ENCODE measurements around the gene ARHGAP27. TPM values are rescaled to one million over a fixed set of nuclear protein-coding genes. Genes with fewer than 3 reads are reported as not detected.
A peak's percentile ranks its signal among the peaks of the same experiment; 100 is the strongest.

ARHGAP27 gene
- total and polyA plus RNA-seq, 2 donors (not counting 1 experiment from before 2014, with no cell fraction given) = 0.57 to 3.3 TPM

GRCh38 chr17:45430006-45430737 lies 2.5 kb downstream of the ARHGAP27 start:
- Histone ChIP-seq H3K4me3 (replicated peaks in 1 of 4; ENCODE audit: control extremely low read depth in 1 of 4, insufficient read depth in 1 of 4, low read depth in 3 of 4, low read length in 4 of 4) (peak overlapping the region in 1 of 4 experiments; percentile 37), H3K27me3 (ENCODE audit: control insufficient read depth, insufficient read depth, low read length) (peaks cover 25% of the 10 kb centered on the region), H3K36me3 (ENCODE audit: control insufficient read depth, insufficient read depth, low read length) (no peaks in the 10 kb centered on the region), H3K27ac (ENCODE audit: insufficient read depth, low read length) (no peak overlapping the region), H3K79me2 (ENCODE audit: control insufficient read depth, insufficient read depth, low read length) (no peaks in the 10 kb centered on the region), H3K9ac (ENCODE audit: insufficient read depth, low read length) (no peak overlapping the region), H3K4me1 (ENCODE audit: control insufficient read depth, extremely low read depth, insufficient read depth, low read length) (peaks cover 9% of the 10 kb centered on the region), H2AFZ (ENCODE audit: low read length) (no peak overlapping the region), H3K9me3 (ENCODE audit: control insufficient read depth, insufficient read depth, low read depth, low read length) (no peaks in the 10 kb centered on the region), H4K20me1 (ENCODE audit: control insufficient read depth, extremely low read depth, insufficient read depth, low read length) (no peaks in the 10 kb centered on the region), H3K4me2 (ENCODE audit: extremely low read depth, insufficient read depth, low read length) (peak overlapping the region; percentile 52)
- TF ChIP-seq EZH2 (IDR thresholded peaks at IDR 0.05; ENCODE audit: low read length, missing control alignments) (peak; percentile 99), CTCF (conservative IDR thresholded peaks at IDR 0.05 in 1 of 2, IDR thresholded peaks at IDR 0.05 in 1 of 2; ENCODE audit: low read depth in 1 of 2, low read length in 2 of 2) (no peak)
- no peak for DNase-seq (ENCODE audit: low read depth in 2 of 2)

GRCh38 chr17:45429339-45430005 lies 3.2 kb downstream of the ARHGAP27 start:
- peak overlapping the region; percentile 25 for H3K4me2 ChIP-seq (ENCODE audit: extremely low read depth, insufficient read depth, low read length)
- H3K27me3 ChIP-seq (ENCODE audit: control insufficient read depth, insufficient read depth, low read length) = peaks cover 25% of the 10 kb centered on the region
- no peaks in the 10 kb centered on the region for H3K79me2 ChIP-seq (ENCODE audit: control insufficient read depth, insufficient read depth, low read length)
- H2AFZ ChIP-seq (ENCODE audit: low read length) = no peak overlapping the region
- no peak overlapping the region for H3K9ac ChIP-seq (ENCODE audit: insufficient read depth, low read length)
- no peaks in the 10 kb centered on the region for H3K36me3 ChIP-seq (ENCODE audit: control insufficient read depth, insufficient read depth, low read length)
- H3K27ac ChIP-seq (ENCODE audit: insufficient read depth, low read length) = no peak overlapping the region
- H4K20me1 ChIP-seq (ENCODE audit: control insufficient read depth, extremely low read depth, insufficient read depth, low read length) = no peaks in the 10 kb centered on the region
- peaks cover 9% of the 10 kb centered on the region for H3K4me1 ChIP-seq (ENCODE audit: control insufficient read depth, extremely low read depth, insufficient read depth, low read length)
- no peak overlapping the region for H3K4me3 ChIP-seq (replicated peaks in 1 of 4; ENCODE audit: control extremely low read depth in 1 of 4, insufficient read depth in 1 of 4, low read depth in 3 of 4, low read length in 4 of 4)
- no peaks in the 10 kb centered on the region for H3K9me3 ChIP-seq (ENCODE audit: control insufficient read depth, insufficient read depth, low read depth, low read length)
- no peak for DNase-seq (ENCODE audit: low read depth in 2 of 2)
- TF ChIP-seq EZH2 (IDR thresholded peaks at IDR 0.05; ENCODE audit: low read length, missing control alignments) (peak; percentile 93), CTCF (conservative IDR thresholded peaks at IDR 0.05 in 1 of 2, IDR thresholded peaks at IDR 0.05 in 1 of 2; ENCODE audit: low read depth in 1 of 2, low read length in 2 of 2) (no peak)

DNA sequence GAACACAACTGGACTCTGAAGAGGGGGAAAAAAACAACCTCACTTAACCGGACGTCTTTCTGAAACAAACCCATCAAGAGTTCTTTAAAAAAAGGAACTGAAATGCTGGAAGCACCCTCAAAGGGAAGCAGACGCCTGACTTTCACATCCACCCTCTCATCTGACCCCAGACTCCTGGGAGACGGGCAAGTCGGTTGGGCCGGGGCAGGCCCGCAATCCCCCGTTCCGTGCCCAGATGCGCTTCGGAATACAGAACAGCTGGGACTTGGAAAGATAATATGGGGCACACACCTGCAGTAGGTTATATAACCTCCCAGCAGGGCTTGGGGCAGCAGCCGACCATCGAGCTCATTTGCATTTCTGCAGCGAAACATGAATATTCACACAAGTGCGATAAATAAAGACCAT lies 3.7 kb downstream of the ARHGAP27 start:
- H3K4me1 ChIP-seq (ENCODE audit: control insufficient read depth, extremely low read depth, insufficient read depth, low read length) = peaks cover 9% of the 10 kb centered on the region
- H2AFZ ChIP-seq (ENCODE audit: low read length) = no peak overlapping the region
- H3K4me3 ChIP-seq (replicated peaks in 1 of 4; ENCODE audit: control extremely low read depth in 1 of 4, insufficient read depth in 1 of 4, low read depth in 3 of 4, low read length in 4 of 4) = no peak overlapping the region
- no peak for TF ChIP-seq CTCF (conservative IDR thresholded peaks at IDR 0.05 in 1 of 2, IDR thresholded peaks at IDR 0.05 in 1 of 2; ENCODE audit: low read depth in 1 of 2, low read length in 2 of 2)
- no peak for TF ChIP-seq EZH2 (IDR thresholded peaks at IDR 0.05; ENCODE audit: low read length, missing control alignments)
- no peak overlapping the region for H3K27ac ChIP-seq (ENCODE audit: insufficient read depth, low read length)
- H3K9me3 ChIP-seq (ENCODE audit: control insufficient read depth, insufficient read depth, low read depth, low read length) = no peaks in the 10 kb centered on the region
- peaks cover 25% of the 10 kb centered on the region for H3K27me3 ChIP-seq (ENCODE audit: control insufficient read depth, insufficient read depth, low read length)
- H3K36me3 ChIP-seq (ENCODE audit: control insufficient read depth, insufficient read depth, low read length) = no peaks in the 10 kb centered on the region
- no peak for DNase-seq (ENCODE audit: low read depth in 2 of 2)
- no peak overlapping the region for H3K9ac ChIP-seq (ENCODE audit: insufficient read depth, low read length)
- no peaks in the 10 kb centered on the region for H3K79me2 ChIP-seq (ENCODE audit: control insufficient read depth, insufficient read depth, low read length)
- no peak overlapping the region for H3K4me2 ChIP-seq (ENCODE audit: extremely low read depth, insufficient read depth, low read length)
- no peaks in the 10 kb centered on the region for H4K20me1 ChIP-seq (ENCODE audit: control insufficient read depth, extremely low read depth, insufficient read depth, low read length)
